GM12891 (cell line): Measurements from ENCODE around the gene HOXA10.

Experiments used
- POLR2A ChIP-seq: IDR thresholded peaks from 2 replicates; pipeline ENCODE4 v1.6.1; 2011; ENCODE audit warnings: low read depth, low read length, control low read depth
- POLR2AphosphoS5 ChIP-seq: IDR thresholded peaks from 2 replicates; pipeline ENCODE4 v1.6.1; 2011; ENCODE audit warnings: low read depth, low read length, control low read depth
- TAF1 ChIP-seq: IDR thresholded peaks from 2 replicates; pipeline ENCODE4 v1.6.1; 2011; ENCODE audit warnings: low read depth, low read length, control low read depth

GRCh38 chr7:27142580-27143022 is 31.5 kb downstream of the HOXA10 start:
- TF ChIP-seq POLR2A (no peak), TAF1 (no peak), POLR2AphosphoS5 (no peak)
